K562 (cell line): Measurements from ENCODE around the gene EGR1. TPM values are rescaled to one million over a fixed set of nuclear protein-coding genes. Genes with fewer than 3 reads are reported as not detected.
A peak's percentile ranks its signal among the peaks of the same experiment; 100 is the strongest.

Source experiments
- ETS2 ChIP-seq: IDR thresholded peaks from 2 replicates; pipeline ENCODE4 v1.6.1; 2016; ENCODE audit warnings: borderline replicate concordance, missing genetic modification characterization, mild to moderate bottlenecking, moderate library complexity, missing compliant biosample characterization; ENCODE audit not compliant: poor library complexity, severe bottlenecking
- HNRNPLL ChIP-seq: fragments of 200-400 bp; formaldehyde crosslinking; IDR thresholded peaks from 2 replicates; pipeline ENCODE4 v1.6.1; 2017; ENCODE audit warnings: low read length, low read depth, mild to moderate bottlenecking; ENCODE audit not compliant: poor library complexity, severe bottlenecking
- JUNB ChIP-seq: fragments of 450-650 bp; formaldehyde crosslinking; conservative IDR thresholded peaks from 2 replicates; pipeline ENCODE4 v1.4.0; 2020; ENCODE audit warnings: mild to moderate bottlenecking
- KAT2B ChIP-seq: IDR thresholded peaks from one replicate; pipeline ENCODE4 v1.6.1; 2012; ENCODE audit warnings: low read depth, mild to moderate bottlenecking, control low read depth, inconsistent platforms, low read length, moderate library complexity
- MCM2 ChIP-seq: fragments of 450-650 bp; IDR thresholded peaks from 2 replicates; pipeline ENCODE4 v1.6.1; 2017; ENCODE audit warnings: low read depth, mild to moderate bottlenecking
- MEIS2 ChIP-seq: fragments of 450-650 bp; IDR thresholded peaks from 2 replicates; pipeline ENCODE4 v1.6.1; 2014; ENCODE audit warnings: mild to moderate bottlenecking; ENCODE audit not compliant: partially characterized antibody
- MIER1 ChIP-seq: fragments of 450-650 bp; IDR thresholded peaks from 2 replicates; pipeline ENCODE4 v1.6.1; 2016; ENCODE audit warnings: antibody characterized with exemption, mild to moderate bottlenecking, low read depth
- MYC ChIP-seq, 2 experiments: fragments of 250-450 bp in 1 of 2; sonication (Bioruptor Pico) in 1 of 2; IDR thresholded peaks; 2 replicates each; pipeline versions ENCODE4 v1.5.1 to v1.6.1; 2012 to 2021; ENCODE audit warnings: low read depth in 2 of 2, borderline replicate concordance in 1 of 2, improper control_type of control experiment in 1 of 2, low read length in 1 of 2, mild to moderate bottlenecking in 1 of 2, moderate library complexity in 1 of 2
- NFIX ChIP-seq: fragments of 250-450 bp; sonication (Bioruptor Pico); IDR thresholded peaks from 2 replicates; pipeline ENCODE4 v1.4.0; 2020; ENCODE audit warnings: low read depth, mild to moderate bottlenecking, moderate library complexity
- SFPQ ChIP-seq: fragments of 200-400 bp; formaldehyde crosslinking; IDR thresholded peaks from 2 replicates; pipeline ENCODE4 v1.6.1; 2017; ENCODE audit warnings: mild to moderate bottlenecking, low read depth, low read length, moderate library complexity
- SIRT6 ChIP-seq: IDR thresholded peaks from one replicate; pipeline ENCODE4 v1.6.1; 2012; ENCODE audit warnings: low read depth, mild to moderate bottlenecking, control low read depth, inconsistent platforms, low read length, moderate library complexity
- SMAD4 ChIP-seq: fragments of 250-450 bp; sonication (Bioruptor Pico); conservative IDR thresholded peaks from 2 replicates; pipeline ENCODE4 v1.8.0; 2021; ENCODE audit warnings: inconsistent platforms, mild to moderate bottlenecking, moderate library complexity
- SREBF2 ChIP-seq: sonication (generic); formaldehyde crosslinking; IDR thresholded peaks from 2 replicates; pipeline ENCODE4 v1.4.0; 2020; ENCODE audit warnings: mild to moderate bottlenecking, missing genetic modification reagents
- ZNF253 ChIP-seq: fragments of 250-450 bp; sonication (Bioruptor Pico); conservative IDR thresholded peaks from 2 replicates; pipeline ENCODE4 v1.6.1; 2021; ENCODE audit warnings: mild to moderate bottlenecking
- ZNF274 ChIP-seq: IDR thresholded peaks from 2 replicates; pipeline ENCODE4 v1.6.1; 2011; ENCODE audit warnings: low read depth, mild to moderate bottlenecking, low read length, moderate library complexity, borderline replicate concordance
- ZNF551 ChIP-seq: fragments of 250-450 bp; sonication (Bioruptor Pico); IDR thresholded peaks from 2 replicates; pipeline ENCODE4 v1.5.0; 2021; ENCODE audit warnings: mild to moderate bottlenecking, moderate library complexity
- polyA plus RNA-seq, 8 experiments: library from polyadenylated mRNA; depleted of rRNA in 4 of 8; stranded (reverse) in 5 of 8; unstranded in 3 of 8; fragments of >200 nt; fragmentation: Nextera tagmentation in 2 of 8; fragmentation: Illumina TruSeq in 1 of 8; extraction: Ambion mirVana in 2 of 8; extraction: Trizol in 1 of 8; gene quantifications; 2 replicates each; pipeline versions ENCODE4 v1.2.1 to v1.2.3, GENCODE V29; 2011 to 2014; ENCODE audit warnings: inconsistent platforms in 1 of 8, missing spikeins in 1 of 8
- total RNA-seq, 7 experiments: library from RNA; depleted of rRNA in 6 of 7; stranded (reverse); fragments of >200 nt in 6 of 7; fragmentation: Illumina TruSeq in 2 of 7; extraction: Trizol in 2 of 7; gene quantifications; 2 replicates each; pipeline versions ENCODE4 v1.2.1 to v1.2.3, GENCODE V29; 2011 to 2021; ENCODE audit warnings: low replicate concordance in 1 of 7
- TF ChIP-seq, protein P1 (sequence below): sonication (generic); formaldehyde crosslinking; IDR thresholded peaks from 2 replicates; pipeline ENCODE4 v1.8.0; 2022; ENCODE audit warnings: mild to moderate bottlenecking, missing genetic modification reagents
- TF ChIP-seq, protein P2 (sequence below): fragments of 250-450 bp; sonication (Bioruptor Pico); IDR thresholded peaks from 2 replicates; pipeline ENCODE4 v1.4.0; 2020

Gene EGR1
- total and polyA plus RNA-seq, 9 of the 15 experiments (the other 6 are each of a cell fraction or from before 2014, with no cell fraction given), result 1.3 to 132 (median 21.5) TPM

GRCh38 chr5:138464388-138465260 is 655 bp upstream of the EGR1 start (continued):
- no peak for TF ChIP-seq NFIX (CRISPR knock-in tag)
- TF ChIP-seq SMAD4, result peak; percentile 79
- peak; percentile 67 for TF ChIP-seq MYC (IDR thresholded peaks at IDR 0.05; ENCODE audit: low read depth, low read length)
- TF ChIP-seq MYC (CRISPR knock-in tag; IDR thresholded peaks at IDR 0.05; ENCODE audit: borderline replicate concordance, low read depth), result peak; percentile 82; the same call in 1 of the 2 replicates
- peak; percentile 21 for TF ChIP-seq MEIS2
- TF ChIP-seq MIER1, result 0 out of 2 replicates have a peak, but pooled peaks have one; percentile 16
- no peak for TF ChIP-seq ZNF274
- no peak for TF ChIP-seq HNRNPLL
- TF ChIP-seq ETS2 (tag), result no peak
- TF ChIP-seq, protein P1, sequence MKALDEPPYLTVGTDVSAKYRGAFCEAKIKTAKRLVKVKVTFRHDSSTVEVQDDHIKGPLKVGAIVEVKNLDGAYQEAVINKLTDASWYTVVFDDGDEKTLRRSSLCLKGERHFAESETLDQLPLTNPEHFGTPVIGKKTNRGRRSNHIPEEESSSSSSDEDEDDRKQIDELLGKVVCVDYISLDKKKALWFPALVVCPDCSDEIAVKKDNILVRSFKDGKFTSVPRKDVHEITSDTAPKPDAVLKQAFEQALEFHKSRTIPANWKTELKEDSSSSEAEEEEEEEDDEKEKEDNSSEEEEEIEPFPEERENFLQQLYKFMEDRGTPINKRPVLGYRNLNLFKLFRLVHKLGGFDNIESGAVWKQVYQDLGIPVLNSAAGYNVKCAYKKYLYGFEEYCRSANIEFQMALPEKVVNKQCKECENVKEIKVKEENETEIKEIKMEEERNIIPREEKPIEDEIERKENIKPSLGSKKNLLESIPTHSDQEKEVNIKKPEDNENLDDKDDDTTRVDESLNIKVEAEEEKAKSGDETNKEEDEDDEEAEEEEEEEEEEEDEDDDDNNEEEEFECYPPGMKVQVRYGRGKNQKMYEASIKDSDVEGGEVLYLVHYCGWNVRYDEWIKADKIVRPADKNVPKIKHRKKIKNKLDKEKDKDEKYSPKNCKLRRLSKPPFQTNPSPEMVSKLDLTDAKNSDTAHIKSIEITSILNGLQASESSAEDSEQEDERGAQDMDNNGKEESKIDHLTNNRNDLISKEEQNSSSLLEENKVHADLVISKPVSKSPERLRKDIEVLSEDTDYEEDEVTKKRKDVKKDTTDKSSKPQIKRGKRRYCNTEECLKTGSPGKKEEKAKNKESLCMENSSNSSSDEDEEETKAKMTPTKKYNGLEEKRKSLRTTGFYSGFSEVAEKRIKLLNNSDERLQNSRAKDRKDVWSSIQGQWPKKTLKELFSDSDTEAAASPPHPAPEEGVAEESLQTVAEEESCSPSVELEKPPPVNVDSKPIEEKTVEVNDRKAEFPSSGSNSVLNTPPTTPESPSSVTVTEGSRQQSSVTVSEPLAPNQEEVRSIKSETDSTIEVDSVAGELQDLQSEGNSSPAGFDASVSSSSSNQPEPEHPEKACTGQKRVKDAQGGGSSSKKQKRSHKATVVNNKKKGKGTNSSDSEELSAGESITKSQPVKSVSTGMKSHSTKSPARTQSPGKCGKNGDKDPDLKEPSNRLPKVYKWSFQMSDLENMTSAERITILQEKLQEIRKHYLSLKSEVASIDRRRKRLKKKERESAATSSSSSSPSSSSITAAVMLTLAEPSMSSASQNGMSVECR (CRISPR knock-in tag), result peak; percentile 93
- TF ChIP-seq ZNF551 (CRISPR knock-in tag), result no peak
- TF ChIP-seq KAT2B, result no peak
- TF ChIP-seq SIRT6, result no peak
- TF ChIP-seq ZNF253 (CRISPR knock-in tag), result no peak
- TF ChIP-seq SFPQ, result no peak
- 0 out of 2 replicates have a peak, but pooled peaks have one; percentile 87 for TF ChIP-seq SREBF2
- TF ChIP-seq MCM2, result no peak
- TF ChIP-seq, protein P2, sequence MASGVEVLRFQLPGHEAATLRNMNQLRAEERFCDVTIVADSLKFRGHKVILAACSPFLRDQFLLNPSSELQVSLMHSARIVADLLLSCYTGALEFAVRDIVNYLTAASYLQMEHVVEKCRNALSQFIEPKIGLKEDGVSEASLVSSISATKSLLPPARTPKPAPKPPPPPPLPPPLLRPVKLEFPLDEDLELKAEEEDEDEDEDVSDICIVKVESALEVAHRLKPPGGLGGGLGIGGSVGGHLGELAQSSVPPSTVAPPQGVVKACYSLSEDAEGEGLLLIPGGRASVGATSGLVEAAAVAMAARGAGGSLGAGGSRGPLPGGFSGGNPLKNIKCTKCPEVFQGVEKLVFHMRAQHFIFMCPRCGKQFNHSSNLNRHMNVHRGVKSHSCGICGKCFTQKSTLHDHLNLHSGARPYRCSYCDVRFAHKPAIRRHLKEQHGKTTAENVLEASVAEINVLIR, result no peak
- no peak for TF ChIP-seq JUNB (CRISPR knock-in tag)
